ENCODE data around the gene BNC2.

BNC2 gene

GRCh38 chr9:16869131-16869881, 1.2 kb downstream of the BNC2 start:
- DNase-seq, result no peak

GRCh38 chr9:16868701-16869100, 1.8 kb downstream of the BNC2 start:
- no peak for DNase-seq

GRCh38 chr9:16867576-16868311, 2.7 kb downstream of the BNC2 start:
- no peak for DNase-seq

- DNase-seq, result no peak
Measured at GRCh38 chr9:16866587-16866986, 3.9 kb downstream of the BNC2 start.

- DNase-seq, result no peak
Measured at GRCh38 chr9:16864649-16865434, 5.6 kb downstream of the BNC2 start.

- no peak for DNase-seq
Measured at GRCh38 chr9:16848179-16848578, 22.3 kb downstream of the BNC2 start.

- no peak for DNase-seq
Measured at GRCh38 chr9:16846986-16847385, 23.5 kb downstream of the BNC2 start.

GRCh38 chr9:16846367-16846766, 24.1 kb downstream of the BNC2 start:
- no peak for DNase-seq

GRCh38 chr9:16834817-16835216, 35.7 kb downstream of the BNC2 start:
- no peak for DNase-seq

- no peak for DNase-seq
Measured at GRCh38 chr9:16833296-16833835, 37.1 kb downstream of the BNC2 start.

GRCh38 chr9:16832101-16832500, 38.4 kb downstream of the BNC2 start:
- DNase-seq, result no peak

GRCh38 chr9:16830806-16831205, 39.7 kb downstream of the BNC2 start:
- no peak for DNase-seq

GRCh38 chr9:16828340-16829281, 41.9 kb downstream of the BNC2 start:
- DNase-seq, result no peak

- no peak for DNase-seq
Measured at GRCh38 chr9:16825971-16826625, 44.4 kb downstream of the BNC2 start.

- DNase-seq, result no peak
Measured at GRCh38 chr9:16825331-16825725, 45.1 kb downstream of the BNC2 start.

GRCh38 chr9:16824545-16825330, 45.7 kb downstream of the BNC2 start:
- DNase-seq, result no peak

GRCh38 chr9:16823906-16824305, 46.6 kb downstream of the BNC2 start:
- no peak for DNase-seq

- no peak for DNase-seq
Measured at GRCh38 chr9:16821344-16821743, 49.1 kb downstream of the BNC2 start.

GRCh38 chr9:16817514-16817913, 53.0 kb downstream of the BNC2 start:
- no peak for DNase-seq

GRCh38 chr9:16817002-16817401, 53.5 kb downstream of the BNC2 start:
- no peak for DNase-seq

- DNase-seq, result no peak
Measured at GRCh38 chr9:16816011-16816410, 54.5 kb downstream of the BNC2 start.

Data from CD4-positive, alpha-beta T cell treated with Interleukin-4 for 4 hours (primary cell).